Lung (tissue), 12 donors: ENCODE data around the gene GPD1L. TPM values are rescaled to one million over a fixed set of nuclear protein-coding genes. Genes with fewer than 3 reads are reported as not detected.
A peak's percentile ranks its signal among the peaks of the same experiment; 100 is the strongest.
"Not testable (repeated sequence)": the region's sequence is repeated elsewhere in the genome, so short reads cannot be mapped to it uniquely, and the experiment has no call there.

Experiments
- ATAC-seq: fragments of 200-7000 bp; cut with Tn5 transposase; one replicate; pipeline ENCODE4 v1.9.1; 2020; ENCODE audit warnings: moderate number of reproducible peaks; ENCODE audit not compliant: insufficient read depth, low FRiP score
- DNase-seq, 3 donors: peaks; one replicate each; pipeline ENCODE4 v3.0.0-alpha.2; 2013 to 2017
- H3K27ac ChIP-seq, 2 donors: one replicate each; pipeline ENCODE4 v1.5.1; 2013; ENCODE audit warnings: mild to moderate bottlenecking in 2 of 2, moderate library complexity in 2 of 2, control low read depth in 1 of 2, inconsistent platforms in 1 of 2, low read depth in 1 of 2, low read length in 1 of 2
- H3K27me3 ChIP-seq, 3 donors: one replicate each; pipeline ENCODE4 v1.5.1; 2013; ENCODE audit warnings: low read length in 2 of 3; ENCODE audit not compliant: control insufficient read depth in 3 of 3, insufficient read depth in 3 of 3
- H3K36me3 ChIP-seq, 4 donors: one replicate each; pipeline ENCODE4 v1.5.1; 2013; ENCODE audit warnings: low read length in 4 of 4, mild to moderate bottlenecking in 1 of 4, moderate library complexity in 1 of 4; ENCODE audit not compliant: control insufficient read depth in 4 of 4, insufficient read depth in 4 of 4
- H3K4me1 ChIP-seq, 5 donors: one replicate each; pipeline ENCODE4 v1.5.1; 2013; ENCODE audit warnings: low read length in 5 of 5, mild to moderate bottlenecking in 2 of 5, moderate library complexity in 1 of 5; ENCODE audit not compliant: control insufficient read depth in 5 of 5, insufficient read depth in 5 of 5
- H3K4me3 ChIP-seq: one replicate; pipeline ENCODE4 v1.5.1; 2013; ENCODE audit warnings: mild to moderate bottlenecking, control low read depth, moderate library complexity
- H3K9ac ChIP-seq, 2 donors: one replicate each; pipeline ENCODE4 v1.5.1; 2013; ENCODE audit warnings: low read length in 2 of 2, control low read depth in 1 of 2; ENCODE audit not compliant: insufficient read depth in 1 of 2
- H3K9me3 ChIP-seq, 4 donors: one replicate each; pipeline ENCODE4 v1.5.1; 2013; ENCODE audit warnings: low read length in 3 of 4, mild to moderate bottlenecking in 1 of 4, moderate library complexity in 1 of 4; ENCODE audit not compliant: control insufficient read depth in 4 of 4, insufficient read depth in 3 of 4
- CTCF ChIP-seq: IDR thresholded peaks from 2 replicates; pipeline ENCODE4 v1.5.1; 2012; ENCODE audit warnings: mild to moderate bottlenecking; ENCODE audit errors: control extremely low read depth, extremely low read depth
- WGBS, 2 donors: extraction: QIAGEN DNeasy Blood & Tissue Kit; methylation state at CpG; one replicate each; pipeline ENCODE4 v1.1.7; 2013; 5-methylcytosine and 5-hydroxymethylcytosine counted together
- polyA plus RNA-seq, 2 donors: library from polyadenylated mRNA; stranded (reverse); fragments of 200-250 nt; gene quantifications; one replicate each; pipeline ENCODE4 v1.2.1, GENCODE V29; 2013
- total RNA-seq, 2 donors: library from RNA; depleted of rRNA in 1 of 2; stranded (reverse); fragments of >200 nt in 1 of 2; gene quantifications; one replicate each; pipeline ENCODE4 v1.2.1, GENCODE V29; 2014 to 2021
- donor health status: control.
- donor health status: control.
- donor health status: Bipolar disorder and iron deficiency.
- donor health status: healthy.
- donor health status: DM: yes; HTN: yes; CAD: no.

GPD1L gene
- total and polyA plus RNA-seq, 4 donors = 20.5 to 58.8 (median 37.1) TPM

GRCh38 chr3:32105291-32106131 is 909 bp upstream of the GPD1L start:
- peaks cover 0 to 7% (median 3%) of the 10 kb centered on the region in 4 donors for H3K9me3 ChIP-seq
- no peak for DNase-seq
- no peak for TF ChIP-seq CTCF
- no peaks in the 10 kb centered on the region for H3K36me3 ChIP-seq
- no peak overlapping the region for H3K4me3 ChIP-seq
- no peaks in the 10 kb centered on the region for H3K27me3 ChIP-seq
- peak overlapping the region; percentile 26 to 89 for H3K27ac ChIP-seq
- H3K4me1 ChIP-seq = peaks cover 7 to 31% (median 10%) of the 10 kb centered on the region in 5 donors
- 89 to 92% methylated on average over 7 of the region's 7 CpGs for WGBS, 2 donors
- no peak overlapping the region for H3K9ac ChIP-seq
- ATAC-seq = no peak

GRCh38 chr3:32106929-32107362 is 526 bp downstream of the GPD1L start:
- no peak for TF ChIP-seq CTCF
- peak; percentile 38 for ATAC-seq
- H3K4me3 ChIP-seq = peak overlapping the region; percentile 77
- H3K9me3 ChIP-seq = peaks cover 0 to 5% (median 2%) of the 10 kb centered on the region in 4 donors
- no peaks in the 10 kb centered on the region for H3K36me3 ChIP-seq
- DNase-seq = peak in 2 of 3 donors; percentile 15 to 40
- no peaks in the 10 kb centered on the region for H3K27me3 ChIP-seq
- H3K9ac ChIP-seq = no peak overlapping the region
- WGBS, 2 donors = 1 to 6% methylated on average over 24 to 36 of the region's 36 CpGs
- H3K4me1 ChIP-seq = peaks cover 11 to 31% (median 17%) of the 10 kb centered on the region in 5 donors
- H3K27ac ChIP-seq = peak overlapping the region; percentile 92 to 93

DNA sequence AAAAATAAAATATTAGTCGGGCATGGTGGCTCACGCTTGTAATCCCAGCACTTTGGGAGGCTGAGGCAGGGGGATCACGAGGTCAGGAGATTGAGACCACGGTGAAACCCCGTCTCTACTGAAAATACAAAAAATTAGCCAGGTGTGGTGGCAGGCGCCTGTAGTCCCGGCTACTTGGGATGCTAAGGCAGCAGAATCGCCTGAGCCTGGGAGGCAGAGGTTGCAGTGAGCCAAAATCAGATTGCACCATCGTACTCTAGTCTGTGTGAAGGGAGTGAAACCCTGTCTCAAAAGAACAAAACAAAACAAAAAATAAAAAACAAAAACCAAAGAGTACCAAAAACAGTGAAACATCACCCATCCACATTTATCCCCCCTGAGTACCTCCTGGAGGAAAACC is 1.8 kb downstream of the GPD1L start:
- Histone ChIP-seq H3K27ac (peak overlapping the region; percentile 92 to 93), H3K4me1 (peaks cover 11 to 31% (median 17%) of the 10 kb centered on the region in 5 donors)
- not testable (repeated sequence) for H3K27me3 ChIP-seq, H3K9ac ChIP-seq, H3K9me3 ChIP-seq, H3K36me3 ChIP-seq, H3K4me3 ChIP-seq, ATAC-seq
- DNase-seq = peak in 1 of 3 donors; percentile 39
- WGBS, 2 donors = 86 to 96% methylated on average over 9 of the region's 9 CpGs

DNA sequence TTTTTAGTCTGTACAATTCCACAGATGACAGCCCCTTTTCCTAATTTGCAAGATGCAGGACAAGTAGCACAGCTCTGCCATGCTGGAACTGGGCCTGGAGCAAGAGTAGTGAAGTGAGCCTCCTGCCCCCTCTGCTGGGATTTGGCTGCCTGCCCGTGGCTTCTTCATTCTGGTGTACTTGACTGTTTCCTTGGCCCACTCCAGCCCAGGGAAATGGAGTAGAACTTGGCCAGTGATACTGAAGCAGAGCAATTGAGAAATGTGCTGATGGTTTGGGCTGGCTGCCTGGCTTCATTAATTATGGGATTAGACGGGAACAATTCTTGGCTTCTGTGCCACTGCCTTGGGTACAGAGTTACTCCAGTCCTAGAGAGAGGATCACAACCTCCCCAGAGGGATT is 2.8 kb downstream of the GPD1L start:
- DNase-seq (peak; percentile 96 to 99 (median 98)), ATAC-seq (no peak)
- no peaks in the 10 kb centered on the region for H3K27me3 ChIP-seq
- no peak for TF ChIP-seq CTCF
- H3K9me3 ChIP-seq = no peaks in the 10 kb centered on the region
- H3K36me3 ChIP-seq = no peaks in the 10 kb centered on the region
- peak overlapping the region in 1 of 2 donors; percentile 60 for H3K9ac ChIP-seq
- 29 to 52% methylated on average over 2 of the region's 2 CpGs for WGBS, 2 donors
- peaks cover 11 to 31% (median 20%) of the 10 kb centered on the region in 5 donors for H3K4me1 ChIP-seq
- peak overlapping the region; percentile 84 to 93 for H3K27ac ChIP-seq
- H3K4me3 ChIP-seq = no peak overlapping the region
